GM19467 (cell line): ENCODE data around the gene BMP10.
A peak's percentile ranks its signal among the peaks of the same experiment; 100 is the strongest.

Experiments
- ATAC-seq: cut with Tn5 transposase; IDR thresholded peaks from one replicate; pipeline ENCODE4 v1.9.1; 2021; ENCODE audit warnings: mild to moderate bottlenecking, moderate library complexity; ENCODE audit not compliant: unreplicated experiment

Gene BMP10

GRCh38 chr2:68854476-68854875 lies 16.7 kb downstream of the BMP10 start:
- ATAC-seq = no peak

DNA sequence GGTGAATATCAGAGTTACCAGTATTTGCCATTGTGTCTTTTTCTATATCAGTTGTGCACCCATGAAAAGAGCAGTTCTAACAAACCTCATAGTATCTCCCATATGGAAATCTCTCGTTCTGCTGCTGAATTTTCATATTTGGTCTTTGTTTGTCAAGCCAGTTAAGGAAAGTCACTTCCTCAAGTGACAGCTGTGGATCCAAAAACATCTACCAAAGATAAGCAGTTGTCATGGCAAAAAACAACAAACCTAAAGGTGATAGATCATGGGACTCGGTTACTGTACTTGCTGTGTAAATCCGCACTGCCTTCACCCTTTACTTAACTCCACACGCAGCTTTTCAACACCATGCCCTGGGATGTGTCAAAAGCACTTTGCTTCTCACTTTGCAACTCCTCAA lies 17.3 kb downstream of the BMP10 start:
- ATAC-seq = no peak

DNA sequence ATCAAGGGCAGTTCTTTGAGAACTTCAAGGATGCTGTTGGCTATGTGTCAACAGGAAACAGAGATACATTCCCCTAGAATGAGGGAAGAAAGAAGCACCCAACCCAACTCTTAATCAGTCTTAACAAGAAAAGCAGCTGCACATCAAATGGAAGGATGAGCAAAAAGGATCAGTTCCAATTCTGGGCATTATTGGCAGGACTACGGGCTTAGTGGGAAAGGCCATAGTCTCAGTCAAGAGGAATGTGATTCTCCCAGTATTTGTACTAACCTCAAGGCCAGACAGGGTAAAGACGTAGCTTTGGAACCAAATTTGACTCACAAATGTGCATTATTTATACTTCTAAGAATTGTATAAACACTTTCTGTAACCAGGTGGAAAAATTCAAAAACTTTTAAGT lies 18.2 kb downstream of the BMP10 start:
- ATAC-seq = no peak

DNA sequence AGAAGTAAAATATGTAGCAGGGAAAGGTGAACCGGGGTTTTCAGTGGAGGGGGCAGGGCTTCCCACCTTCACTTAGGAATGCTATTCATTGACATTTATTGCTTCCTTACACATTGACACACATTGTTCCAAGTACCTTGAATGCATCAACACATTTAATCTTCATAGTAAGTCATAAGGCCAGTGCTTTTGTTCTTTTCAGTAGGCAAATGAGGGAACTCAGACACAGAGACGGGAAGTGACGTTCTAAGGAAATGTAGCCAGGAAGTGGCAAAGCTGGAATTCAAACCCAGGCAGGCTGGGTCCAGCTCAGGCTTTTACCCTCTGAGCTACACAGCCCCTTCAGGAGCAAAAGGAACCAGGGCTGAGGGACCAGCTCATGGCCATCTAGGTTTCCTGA lies 20.7 kb downstream of the BMP10 start:
- no peak for ATAC-seq

DNA sequence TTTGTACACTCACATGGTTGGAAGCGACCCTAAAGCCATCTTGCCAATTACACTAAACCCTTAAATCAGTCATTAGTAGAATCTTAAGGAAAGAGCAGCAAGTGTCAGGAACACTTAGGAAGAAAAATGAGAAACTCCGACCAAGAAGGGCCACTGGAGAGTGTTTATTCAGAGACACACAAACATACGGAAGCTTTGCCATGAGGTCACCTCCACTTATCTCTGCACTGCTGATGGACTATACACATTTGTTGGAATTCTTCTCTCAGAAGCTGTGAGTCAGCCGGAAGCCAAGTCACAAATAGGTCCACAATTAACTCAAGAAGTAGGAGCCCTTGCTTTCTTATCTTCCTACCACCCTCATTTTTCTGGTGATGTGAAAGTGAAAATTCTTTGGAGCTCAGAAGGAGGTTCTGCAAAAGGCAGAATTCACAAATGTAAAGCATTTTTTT lies 21.6 kb downstream of the BMP10 start:
- ATAC-seq = no peak

DNA sequence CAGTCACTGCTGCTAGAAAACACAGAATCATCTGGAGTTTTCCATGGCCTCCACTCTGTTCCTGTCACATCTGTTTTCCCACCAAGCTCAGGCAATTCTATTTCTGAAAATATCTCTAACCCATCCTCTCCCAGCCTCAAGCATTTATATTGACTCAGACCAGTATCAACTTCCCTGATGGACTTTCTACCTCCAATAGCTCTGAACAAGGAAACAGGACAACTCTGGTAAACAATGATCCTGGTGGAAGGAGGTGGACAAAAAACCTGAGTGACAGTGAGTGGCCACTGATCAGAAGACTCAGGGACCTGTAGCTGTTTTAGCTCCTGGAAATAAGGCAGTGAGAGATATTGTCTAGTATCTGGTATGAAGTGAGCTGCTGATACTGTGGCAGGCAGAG lies 23.4 kb downstream of the BMP10 start:
- no peak for ATAC-seq

- no peak for ATAC-seq
Observed at GRCh38 chr2:68846091-68846490, 25.1 kb downstream of the BMP10 start.

- ATAC-seq = no peak
Observed at GRCh38 chr2:68845043-68845442, 26.2 kb downstream of the BMP10 start.

DNA sequence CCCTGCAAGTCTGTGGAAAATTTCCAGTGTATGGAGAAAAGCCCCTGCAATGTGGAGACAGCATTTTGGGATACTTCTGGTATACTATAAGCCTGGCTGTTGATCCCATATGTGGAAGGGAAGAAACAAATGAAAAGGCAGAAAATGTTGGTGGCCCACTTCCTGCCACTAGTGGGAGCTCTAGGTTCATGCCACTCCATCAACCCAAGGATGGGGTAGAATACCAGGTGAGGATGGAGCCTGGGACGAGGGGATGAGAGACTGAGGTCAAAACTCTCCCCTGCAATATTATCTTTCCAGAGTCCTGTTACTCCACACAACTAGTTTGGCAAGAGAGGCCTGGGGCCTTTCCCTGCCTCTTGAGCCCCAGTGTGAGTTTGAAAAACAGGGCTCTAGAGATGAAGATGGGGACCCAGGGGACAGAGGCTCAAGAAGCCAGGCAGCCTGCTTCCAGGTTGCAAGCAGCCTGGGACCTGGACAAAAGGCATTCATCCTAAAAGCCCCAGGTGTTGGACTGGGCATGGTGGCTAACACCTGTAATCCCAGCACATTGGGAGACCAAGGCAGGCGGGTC lies 31.9 kb downstream of the BMP10 start:
- ATAC-seq = no peak

DNA sequence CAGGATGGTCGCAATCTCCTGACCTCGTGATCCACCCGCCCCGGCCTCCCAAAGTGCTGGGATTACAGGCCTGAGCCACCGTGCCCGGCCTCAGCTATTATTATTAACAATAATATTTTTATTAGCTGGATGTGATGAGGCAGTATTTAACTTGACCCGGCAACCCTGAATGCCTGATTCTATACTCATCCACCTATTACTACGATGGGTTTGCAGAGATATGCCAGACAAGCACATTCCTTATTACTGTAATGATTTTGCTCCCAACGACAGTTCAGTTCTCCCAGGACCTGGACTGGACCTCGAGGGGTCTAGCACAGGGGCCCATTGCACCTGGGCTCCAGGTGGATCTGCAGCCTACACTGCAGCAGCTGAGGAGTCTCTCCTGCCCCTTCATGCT lies 32.6 kb downstream of the BMP10 start:
- ATAC-seq = no peak

DNA sequence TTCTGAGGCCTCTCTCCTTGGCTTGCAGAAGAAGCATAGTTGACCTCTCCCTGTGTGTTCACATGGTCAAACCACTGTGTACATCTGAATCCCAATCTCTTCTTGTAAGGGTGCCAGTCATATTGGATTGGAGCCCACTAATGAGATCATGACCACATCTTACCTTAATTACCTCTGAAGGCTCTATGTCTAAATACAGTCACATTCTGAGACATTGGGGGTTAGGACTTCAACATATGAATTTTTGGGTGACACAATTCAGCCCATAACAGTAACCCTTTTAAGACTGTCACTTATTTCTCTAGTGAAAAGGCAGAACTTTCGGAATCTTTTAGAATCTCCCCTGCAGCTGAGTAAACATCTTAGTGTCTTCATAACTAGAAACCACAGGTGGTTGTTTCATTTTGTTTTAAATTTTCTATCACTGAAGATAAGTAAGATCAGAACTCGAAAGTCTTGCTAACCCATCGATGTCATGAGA lies 33.3 kb downstream of the BMP10 start:
- no peak for ATAC-seq

DNA sequence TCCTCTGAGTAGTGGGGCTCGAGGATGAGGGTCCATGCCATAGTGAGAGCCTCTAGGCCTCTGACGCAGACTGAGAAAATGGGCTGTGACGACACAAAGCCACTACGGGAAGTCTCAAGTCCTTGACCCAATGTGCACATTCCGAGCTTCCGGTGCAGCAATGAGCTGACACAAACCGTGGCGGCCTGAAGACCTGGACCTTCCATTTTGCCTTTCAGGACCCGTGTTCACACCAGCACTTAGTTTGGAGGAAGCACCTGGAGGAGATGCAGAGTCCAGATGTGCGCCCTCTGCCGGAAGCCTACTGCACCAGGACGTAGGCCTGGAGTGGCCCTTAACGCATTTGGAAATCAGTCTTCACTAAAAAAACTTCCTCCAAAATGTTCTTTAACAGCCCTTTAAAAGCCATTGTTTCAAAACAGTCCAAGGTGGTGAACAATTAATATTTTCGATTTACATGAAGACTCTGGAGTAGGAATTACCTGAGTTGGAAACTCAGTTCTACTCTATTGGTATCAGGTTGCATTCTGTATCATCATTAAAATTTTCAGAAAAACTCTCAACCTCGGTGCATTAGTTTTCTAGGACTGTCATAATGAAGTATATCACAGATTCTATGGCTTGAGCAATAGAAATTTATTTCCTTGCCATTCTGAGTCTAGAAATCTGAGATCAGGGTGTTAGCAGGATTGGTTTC lies 33.9 kb downstream of the BMP10 start:
- ATAC-seq = no peak

DNA sequence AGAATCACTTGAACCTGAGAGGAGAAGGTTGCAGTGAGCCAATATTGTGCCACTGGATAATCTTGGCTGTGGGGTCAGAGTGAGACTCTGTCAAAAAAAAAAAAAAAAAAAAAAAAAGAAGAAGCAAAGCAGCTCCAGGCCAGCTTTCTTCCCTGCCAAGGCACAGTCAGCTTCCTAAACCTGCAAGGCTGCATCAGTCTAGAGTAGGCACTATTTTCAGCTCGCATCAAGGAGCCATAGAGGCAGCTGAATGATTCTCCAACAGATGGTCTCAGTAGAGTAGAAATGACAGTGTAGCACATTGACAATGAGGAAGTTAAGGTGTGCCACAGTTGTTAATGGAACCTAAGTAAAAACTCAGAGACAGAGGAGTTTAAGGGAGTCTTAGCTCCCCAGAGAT lies 35.6 kb downstream of the BMP10 start:
- no peak for ATAC-seq

- ATAC-seq = no peak
Observed at GRCh38 chr2:68834737-68835376, 36.3 kb downstream of the BMP10 start.

- no peak for ATAC-seq
Observed at GRCh38 chr2:68833162-68833561, 38.0 kb downstream of the BMP10 start.

GRCh38 chr2:68832233-68832869 lies 38.8 kb downstream of the BMP10 start:
- ATAC-seq = peak; percentile 57

- ATAC-seq = no peak
Observed at GRCh38 chr2:68831686-68832232, 39.4 kb downstream of the BMP10 start.

DNA sequence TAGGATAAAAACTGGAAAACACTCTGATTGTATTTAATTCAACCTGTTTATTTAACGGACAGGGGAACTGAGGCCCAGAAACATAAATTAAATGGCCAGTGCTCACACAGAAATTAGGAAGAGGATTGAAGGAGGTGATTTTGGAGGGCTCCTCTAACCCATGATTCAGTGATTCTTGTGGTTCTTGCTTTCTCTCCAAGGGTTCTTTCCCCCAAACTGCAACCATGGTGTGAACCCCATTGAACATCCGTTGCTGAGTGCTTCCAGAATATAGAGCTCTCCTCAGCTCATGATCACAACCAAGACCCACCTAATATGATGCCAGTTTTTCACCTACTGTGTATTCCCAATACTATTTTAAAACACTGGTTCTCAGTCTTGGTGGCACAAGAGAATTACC lies 41.4 kb downstream of the BMP10 start:
- no peak for ATAC-seq

GRCh38 chr2:68828887-68829708 lies 42.1 kb downstream of the BMP10 start:
- ATAC-seq = no peak

GRCh38 chr2:68827666-68828065 lies 43.5 kb downstream of the BMP10 start:
- ATAC-seq = no peak

GRCh38 chr2:68825866-68826265 lies 45.3 kb downstream of the BMP10 start:
- no peak for ATAC-seq
